ENCODE results near the gene XBP1. TPM values are rescaled to one million over a fixed set of nuclear protein-coding genes. Genes with fewer than 3 reads are reported as not detected.

Gene XBP1
- total and polyA plus RNA-seq, 2 of the 13 experiments (the other 11 are each of a cell fraction or from before 2014, with no cell fraction given), result 416 to 427 TPM

DNA sequence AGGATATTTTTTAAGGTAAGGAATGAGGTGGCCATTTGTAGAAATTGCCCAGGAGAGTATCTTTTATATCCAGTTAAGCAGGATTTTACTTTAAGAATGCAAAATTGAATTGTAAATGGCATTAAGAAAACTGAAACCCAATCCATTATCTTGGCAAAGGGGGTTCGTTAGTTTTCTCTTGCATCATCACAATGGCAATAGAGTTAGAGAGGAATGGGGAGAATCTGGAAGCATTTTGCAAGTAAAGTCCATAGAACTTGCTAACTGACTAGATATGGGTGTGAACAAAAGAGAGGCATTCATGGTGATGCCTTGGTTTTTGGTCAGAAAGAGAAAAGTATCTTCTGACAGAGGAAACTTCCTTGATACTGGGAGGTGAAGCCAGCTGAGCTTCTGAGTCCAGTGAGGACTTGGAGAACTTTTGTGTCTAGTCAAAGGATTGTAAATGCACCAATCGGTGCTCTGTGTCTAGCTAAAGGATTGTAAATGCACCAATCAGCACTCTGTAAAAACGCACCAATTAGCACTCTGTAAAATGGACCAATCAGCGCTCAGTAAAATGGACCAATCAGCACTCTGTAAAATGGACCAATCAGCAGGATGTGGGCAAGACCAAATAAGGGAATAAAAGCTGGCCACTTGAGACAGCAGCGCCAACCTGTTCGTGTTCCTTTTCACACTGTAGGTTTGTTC, 31.5 kb downstream of the XBP1 start:
- H3K36me3 ChIP-seq (replicated peaks in 1 of 2; ENCODE audit: control insufficient read depth in 1 of 2, insufficient read depth in 2 of 2, low read length in 2 of 2), result no peaks in the 10 kb centered on the region
- no peak overlapping the region for H3K9ac ChIP-seq (ENCODE audit: insufficient read depth, low read depth, low read length)
- 82% methylated on average over 6 of the region's 6 CpGs for WGBS (ENCODE audit: low lambda C conversion rate)
- ATAC-seq (no peak), FAIRE-seq (no peak), DNase-seq (ENCODE audit: low spot score) (peak; percentile 25)
- peaks cover 9% of the 10 kb centered on the region for H3K79me2 ChIP-seq (ENCODE audit: insufficient read depth, low read length)
- no TSS peak for BruUV-seq (replicated peaks)
- no peak overlapping the region for H3K4me2 ChIP-seq (ENCODE audit: low read depth, low read length)
- POLR2A ChIA-PET, result interaction anchor here (0.6 to 2.1 kb wide), 4 partner anchors 15 to 35 kb away, joined by 3 to 7 read pairs (median 4); partner anchors contain the start of gene XBP1
- no peak overlapping the region for H2AFZ ChIP-seq (ENCODE audit: low read length)
- H3K4me3 ChIP-seq (replicated peaks in 1 of 3; ENCODE audit: insufficient read depth in 1 of 3, low read depth in 2 of 3, low read length in 3 of 3), result no peak overlapping the region
- no peaks in the 10 kb centered on the region for H4K20me1 ChIP-seq (ENCODE audit: insufficient read depth, low read length)
- in situ Hi-C loops (cut with HindIII; ENCODE audit: extremely low pct_ligation_motif_present, low pct_unique_long_range_greater_than_20kb) (no loop called here), intact Hi-C loops (cut with micrococcal nuclease; ENCODE audit: unreplicated experiment) (no loop called here)
- no peaks in the 10 kb centered on the region for H3K9me3 ChIP-seq (ENCODE audit: low read length)
- H3K27me3 ChIP-seq (ENCODE audit: control insufficient read depth in 1 of 2, insufficient read depth in 2 of 2, low read length in 2 of 2), result no peaks in the 10 kb centered on the region; a peak in 1 of 5 replicates
- peaks cover 44% of the 10 kb centered on the region for H3K4me1 ChIP-seq (ENCODE audit: insufficient read depth, low read length)
- no peak overlapping the region for H3K27ac ChIP-seq (ENCODE audit: extremely low read length, insufficient read depth, low read length)
- CTCF ChIA-PET (ENCODE audit: low intra/inter-chr PET ratio, low total read pairs), result no interaction called here
- TF ChIP-seq ZNF235 (CRISPR knock-in tag; IDR thresholded peaks at IDR 0.05; ENCODE audit: borderline replicate concordance) (no peak), JUNB (CRISPR knock-in tag; IDR thresholded peaks at IDR 0.05; ENCODE audit: borderline replicate concordance) (no peak), TGIF2 (CRISPR knock-in tag; IDR thresholded peaks at IDR 0.05) (no peak), WIZ (CRISPR knock-in tag; IDR thresholded peaks at IDR 0.05) (no peak), PAX8 (CRISPR knock-in tag; IDR thresholded peaks at IDR 0.05; ENCODE audit: borderline replicate concordance) (no peak), MIER2 (CRISPR knock-in tag; IDR thresholded peaks at IDR 0.05) (no peak), ZMYM4 (CRISPR knock-in tag; IDR thresholded peaks at IDR 0.05) (peak; percentile 64), ZNF572 (CRISPR knock-in tag; IDR thresholded peaks at IDR 0.05) (no peak), NFYC (CRISPR knock-in tag; IDR thresholded peaks at IDR 0.05) (peak; percentile 76), ZSCAN21 (CRISPR knock-in tag; IDR thresholded peaks at IDR 0.05; ENCODE audit: borderline replicate concordance) (no peak), KAT7 (CRISPR knock-in tag; IDR thresholded peaks at IDR 0.05; ENCODE audit: borderline replicate concordance) (no peak), ZNF382 (CRISPR knock-in tag; IDR thresholded peaks at IDR 0.05; ENCODE audit: borderline replicate concordance) (no peak), ZNF746 (CRISPR knock-in tag; IDR thresholded peaks at IDR 0.05) (no peak), ZNF891 (CRISPR knock-in tag; IDR thresholded peaks at IDR 0.05) (no peak), FOSL2 (CRISPR knock-in tag; IDR thresholded peaks at IDR 0.05) (no peak), RORA (CRISPR knock-in tag; IDR thresholded peaks at IDR 0.05) (no peak), NFYB (CRISPR knock-in tag; IDR thresholded peaks at IDR 0.05) (peak; percentile 73), SALL2 (CRISPR knock-in tag; IDR thresholded peaks at IDR 0.05) (no peak), FOXJ3 (CRISPR knock-in tag; IDR thresholded peaks at IDR 0.05; ENCODE audit: borderline replicate concordance) (no peak)
- TF ChIP-seq, protein P1, sequence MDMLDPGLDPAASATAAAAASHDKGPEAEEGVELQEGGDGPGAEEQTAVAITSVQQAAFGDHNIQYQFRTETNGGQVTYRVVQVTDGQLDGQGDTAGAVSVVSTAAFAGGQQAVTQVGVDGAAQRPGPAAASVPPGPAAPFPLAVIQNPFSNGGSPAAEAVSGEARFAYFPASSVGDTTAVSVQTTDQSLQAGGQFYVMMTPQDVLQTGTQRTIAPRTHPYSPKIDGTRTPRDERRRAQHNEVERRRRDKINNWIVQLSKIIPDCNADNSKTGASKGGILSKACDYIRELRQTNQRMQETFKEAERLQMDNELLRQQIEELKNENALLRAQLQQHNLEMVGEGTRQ (IDR thresholded peaks at IDR 0.05; ENCODE audit: low read depth, low read length), result no peak
- TF ChIP-seq, protein P1 (CRISPR knock-in tag; IDR thresholded peaks at IDR 0.05; ENCODE audit: borderline replicate concordance), result peak; percentile 17; the same call in 1 of the 2 replicates
- TF ChIP-seq, protein P2, sequence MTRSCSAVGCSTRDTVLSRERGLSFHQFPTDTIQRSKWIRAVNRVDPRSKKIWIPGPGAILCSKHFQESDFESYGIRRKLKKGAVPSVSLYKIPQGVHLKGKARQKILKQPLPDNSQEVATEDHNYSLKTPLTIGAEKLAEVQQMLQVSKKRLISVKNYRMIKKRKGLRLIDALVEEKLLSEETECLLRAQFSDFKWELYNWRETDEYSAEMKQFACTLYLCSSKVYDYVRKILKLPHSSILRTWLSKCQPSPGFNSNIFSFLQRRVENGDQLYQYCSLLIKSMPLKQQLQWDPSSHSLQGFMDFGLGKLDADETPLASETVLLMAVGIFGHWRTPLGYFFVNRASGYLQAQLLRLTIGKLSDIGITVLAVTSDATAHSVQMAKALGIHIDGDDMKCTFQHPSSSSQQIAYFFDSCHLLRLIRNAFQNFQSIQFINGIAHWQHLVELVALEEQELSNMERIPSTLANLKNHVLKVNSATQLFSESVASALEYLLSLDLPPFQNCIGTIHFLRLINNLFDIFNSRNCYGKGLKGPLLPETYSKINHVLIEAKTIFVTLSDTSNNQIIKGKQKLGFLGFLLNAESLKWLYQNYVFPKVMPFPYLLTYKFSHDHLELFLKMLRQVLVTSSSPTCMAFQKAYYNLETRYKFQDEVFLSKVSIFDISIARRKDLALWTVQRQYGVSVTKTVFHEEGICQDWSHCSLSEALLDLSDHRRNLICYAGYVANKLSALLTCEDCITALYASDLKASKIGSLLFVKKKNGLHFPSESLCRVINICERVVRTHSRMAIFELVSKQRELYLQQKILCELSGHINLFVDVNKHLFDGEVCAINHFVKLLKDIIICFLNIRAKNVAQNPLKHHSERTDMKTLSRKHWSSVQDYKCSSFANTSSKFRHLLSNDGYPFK (CRISPR knock-in tag; IDR thresholded peaks at IDR 0.05; ENCODE audit: borderline replicate concordance), result no peak

Measured in HepG2 (cell line).